PC-3 (cell line): ENCODE measurements around the gene KCNS3. TPM values are rescaled to one million over a fixed set of nuclear protein-coding genes. Genes with fewer than 3 reads are reported as not detected.

Source experiments
- ATAC-seq: fragments of 200-7000 bp; cut with Tn5 transposase; 2 replicates; pipeline ENCODE4 v1.9.1; 2020; ENCODE audit warnings: mild to moderate bottlenecking, moderate library complexity
- BruUV-seq: library from RNA; stranded (reverse); fragments of 400-500 nt; replicated peaks from 2 replicates; lab custom pipeline; 2021; lab: Mats Ljungman, UMichigan
- CTCF ChIA-PET: fragments of 300-600 bp; sonication (Branson Sonifier 250); formaldehyde crosslinking; loops from one replicate; lab custom pipeline; 2022; ENCODE audit warnings: antibody characterized with exemption; lab: Charles Lee
- POLR2A ChIA-PET: fragments of 300-600 bp; sonication (Branson Sonifier 250); formaldehyde crosslinking; loops from one replicate; lab custom pipeline; 2022; ENCODE audit warnings: antibody characterized with exemption; ENCODE audit not compliant: unreplicated experiment; lab: Charles Lee
- DNase-seq: peaks from one replicate; pipeline ENCODE4 v3.0.0-alpha.2; 2015
- H2AFZ ChIP-seq: fragments of 300-600 bp; sonication (generic); 2 replicates; pipeline ENCODE4 v1.6.0; 2016; ENCODE audit warnings: antibody characterized with exemption, low read length
- H3F3A ChIP-seq: fragments of 300-600 bp; sonication (generic); one replicate; pipeline ENCODE4 v1.6.0; 2017; ENCODE audit warnings: antibody characterized with exemption, low read length, control low read depth, mild to moderate bottlenecking; ENCODE audit not compliant: unreplicated experiment
- H3K27ac ChIP-seq: fragments of 300-600 bp; sonication (generic); 2 replicates; pipeline ENCODE4 v1.5.1; 2016; ENCODE audit warnings: mild to moderate bottlenecking, low read length
- H3K27me3 ChIP-seq: fragments of 300-600 bp; sonication (generic); 2 replicates; pipeline ENCODE4 v1.6.1; 2016; ENCODE audit warnings: low read length, mixed read lengths
- H3K36me3 ChIP-seq: fragments of 300-600 bp; sonication (generic); 2 replicates; pipeline ENCODE4 v1.6.1; 2016; ENCODE audit warnings: low read depth, mixed run types, low read length, mixed read lengths
- H3K4me1 ChIP-seq: fragments of 300-600 bp; sonication (generic); 2 replicates; pipeline ENCODE4 v1.5.1; 2016; ENCODE audit warnings: low read length; ENCODE audit not compliant: insufficient read depth
- H3K4me2 ChIP-seq: fragments of 300-600 bp; sonication (generic); 2 replicates; pipeline ENCODE4 v1.6.0; 2016; ENCODE audit warnings: low read length
- H3K4me3 ChIP-seq: fragments of 300-600 bp; sonication (generic); 2 replicates; pipeline ENCODE4 v1.5.1; 2016; ENCODE audit warnings: mild to moderate bottlenecking, low read length, mixed read lengths
- H3K79me2 ChIP-seq: fragments of 300-600 bp; sonication (generic); 2 replicates; pipeline ENCODE4 v1.6.1; 2017; ENCODE audit warnings: low read length, mixed read lengths
- H3K9ac ChIP-seq: fragments of 300-600 bp; sonication (generic); 2 replicates; pipeline ENCODE4 v1.6.0; 2016; ENCODE audit warnings: mild to moderate bottlenecking, low read length
- H3K9me2 ChIP-seq: fragments of 300-600 bp; sonication (generic); replicated peaks from 2 replicates; pipeline ENCODE4 v1.6.1; 2016; ENCODE audit warnings: mixed run types, low read length, mixed read lengths
- H3K9me3 ChIP-seq: fragments of 300-600 bp; sonication (generic); 2 replicates; pipeline ENCODE4 v1.6.1; 2016; ENCODE audit warnings: low read length, mixed read lengths
- H4K20me1 ChIP-seq: fragments of 300-600 bp; sonication (generic); 2 replicates; pipeline ENCODE4 v1.6.1; 2016; ENCODE audit warnings: low read length, mixed read lengths
- CTCF ChIP-seq: fragments of 300-600 bp; sonication (generic); conservative IDR thresholded peaks from 2 replicates; pipeline ENCODE4 v1.5.1; 2017; ENCODE audit warnings: antibody characterized with exemption, low read depth, mild to moderate bottlenecking, low read length
- EZH2 ChIP-seq: fragments of 300-600 bp; sonication (generic); IDR thresholded peaks from one replicate; pipeline ENCODE4 v1.6.1; 2017; ENCODE audit warnings: antibody characterized with exemption, mild to moderate bottlenecking, low read length; ENCODE audit not compliant: unreplicated experiment
- EZH2phosphoT487 ChIP-seq: fragments of 300-600 bp; sonication (generic); IDR thresholded peaks from 2 replicates; pipeline ENCODE4 v1.6.1; 2018; ENCODE audit warnings: mild to moderate bottlenecking, antibody characterized with exemption, low read length, borderline replicate concordance
- intact Hi-C: fragments of 100-400 bp; cut with micrococcal nuclease; formaldehyde crosslinking; loops from 2 replicates; pipeline ENCODE4 v1.9.0; 2023
- total RNA-seq: library from RNA; depleted of rRNA; stranded (reverse); fragments of >200 nt; gene quantifications from 2 replicates; pipeline ENCODE4 v1.2.3, GENCODE V29; 2014

The KCNS3 gene
- total RNA-seq, 1 experiment from 2014 or later = 5.8 TPM

GRCh38 chr2:17915099-17915498 is 36.6 kb downstream of the KCNS3 start:
- ATAC-seq = no peak
- no peak overlapping the region for H3K4me2 ChIP-seq
- ChIA-PET CTCF (no interaction called here), POLR2A (no interaction called here)
- H3K9me3 ChIP-seq = no peaks in the 10 kb centered on the region
- no peaks in the 10 kb centered on the region for H4K20me1 ChIP-seq
- H3K36me3 ChIP-seq = no peaks in the 10 kb centered on the region
- no peak overlapping the region for H3K4me3 ChIP-seq
- no peaks in the 10 kb centered on the region for H3K79me2 ChIP-seq
- H3K27me3 ChIP-seq = no peaks in the 10 kb centered on the region
- intact Hi-C loops = no loop called here
- no peaks in the 10 kb centered on the region for H3K4me1 ChIP-seq
- DNase-seq = no peak
- H3K9ac ChIP-seq = no peak overlapping the region
- no TSS peak for BruUV-seq
- H3K27ac ChIP-seq = no peak overlapping the region
- H2AFZ ChIP-seq = no peak overlapping the region
- TF ChIP-seq EZH2 (no peak), CTCF (no peak)
- H3F3A ChIP-seq = no peaks in the 10 kb centered on the region
- no peaks in the 10 kb centered on the region for H3K9me2 ChIP-seq

GRCh38 chr2:17915811-17916518 is 37.5 kb downstream of the KCNS3 start:
- Histone ChIP-seq H3K4me1 (no peaks in the 10 kb centered on the region), H3K79me2 (no peaks in the 10 kb centered on the region), H3K9me2 (no peaks in the 10 kb centered on the region), H3K27me3 (no peaks in the 10 kb centered on the region), H3K9ac (no peak overlapping the region), H3K36me3 (no peaks in the 10 kb centered on the region), H3K9me3 (no peaks in the 10 kb centered on the region), H3K4me3 (no peak overlapping the region), H3K27ac (no peak overlapping the region), H3K4me2 (no peak overlapping the region), H3F3A (no peaks in the 10 kb centered on the region), H2AFZ (no peak overlapping the region), H4K20me1 (no peaks in the 10 kb centered on the region)
- ChIA-PET CTCF (no interaction called here), POLR2A (no interaction called here)
- ATAC-seq = no peak
- BruUV-seq = no TSS peak
- intact Hi-C loops = no loop called here
- DNase-seq = no peak
- TF ChIP-seq EZH2phosphoT487 (no peak), CTCF (no peak), EZH2 (no peak)

GRCh38 chr2:17916584-17916983 is 38.1 kb downstream of the KCNS3 start:
- no peak for TF ChIP-seq EZH2
- no peak for TF ChIP-seq CTCF
- TF ChIP-seq EZH2phosphoT487 = no peak
- DNase-seq = no peak
- no TSS peak for BruUV-seq
- H3F3A ChIP-seq = no peaks in the 10 kb centered on the region
- no peak overlapping the region for H3K4me2 ChIP-seq
- no peak overlapping the region for H3K4me3 ChIP-seq
- no peaks in the 10 kb centered on the region for H3K79me2 ChIP-seq
- H3K4me1 ChIP-seq = no peaks in the 10 kb centered on the region
- no peaks in the 10 kb centered on the region for H3K9me2 ChIP-seq
- no peak overlapping the region for H3K9ac ChIP-seq
- H3K27ac ChIP-seq = no peak overlapping the region
- no peaks in the 10 kb centered on the region for H3K9me3 ChIP-seq
- H2AFZ ChIP-seq = no peak overlapping the region
- ATAC-seq = no peak
- ChIA-PET CTCF (no interaction called here), POLR2A (no interaction called here)
- no peaks in the 10 kb centered on the region for H4K20me1 ChIP-seq
- H3K27me3 ChIP-seq = no peaks in the 10 kb centered on the region
- no peaks in the 10 kb centered on the region for H3K36me3 ChIP-seq
- intact Hi-C loops = no loop called here
